HG03439 (cell line): ENCODE measurements around the gene KRT15.

Source experiments
- ATAC-seq: cut with Tn5 transposase; IDR thresholded peaks from one replicate; pipeline ENCODE4 v1.9.1; 2021; ENCODE audit warnings: mild to moderate bottlenecking, moderate library complexity; ENCODE audit not compliant: unreplicated experiment

Gene KRT15

DNA sequence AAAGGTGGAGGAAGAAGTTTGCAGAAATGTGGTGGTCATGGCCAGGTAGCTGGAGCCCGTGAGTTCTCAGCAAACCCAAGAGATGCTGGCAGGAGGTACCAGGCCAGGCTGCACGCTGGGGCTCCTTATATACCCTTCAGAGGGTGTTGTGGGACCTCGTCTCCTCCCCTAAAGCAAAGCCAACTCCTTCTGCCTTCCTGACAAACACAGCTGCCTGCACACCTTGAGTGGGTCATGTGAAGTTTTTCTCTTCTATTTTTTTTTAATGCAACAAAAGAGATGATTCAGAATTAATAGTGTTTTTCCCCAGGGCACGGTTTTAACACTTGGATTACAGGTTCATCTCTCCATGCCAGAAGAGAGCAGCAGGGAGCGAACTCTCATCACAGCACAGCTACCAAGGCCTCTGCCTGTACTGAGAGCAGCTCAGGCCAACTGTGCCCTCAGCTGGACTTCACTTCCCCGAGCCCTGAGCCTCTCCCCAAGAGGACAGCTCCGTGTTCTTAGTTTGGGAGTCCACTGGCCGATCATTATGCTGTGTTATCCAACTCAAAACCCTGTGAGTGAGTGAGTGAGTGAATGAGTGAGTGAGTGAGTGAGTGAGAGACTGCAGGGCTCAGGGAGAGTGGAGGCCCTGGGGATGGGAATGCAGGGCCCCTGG is at the start of gene KRT15:
Gene KRT15 (minus strand): TSS at position 102 of the 661 bp plus-strand sequence. CDS start 63 bp downstream, at position 39.
- ATAC-seq: no peak

DNA sequence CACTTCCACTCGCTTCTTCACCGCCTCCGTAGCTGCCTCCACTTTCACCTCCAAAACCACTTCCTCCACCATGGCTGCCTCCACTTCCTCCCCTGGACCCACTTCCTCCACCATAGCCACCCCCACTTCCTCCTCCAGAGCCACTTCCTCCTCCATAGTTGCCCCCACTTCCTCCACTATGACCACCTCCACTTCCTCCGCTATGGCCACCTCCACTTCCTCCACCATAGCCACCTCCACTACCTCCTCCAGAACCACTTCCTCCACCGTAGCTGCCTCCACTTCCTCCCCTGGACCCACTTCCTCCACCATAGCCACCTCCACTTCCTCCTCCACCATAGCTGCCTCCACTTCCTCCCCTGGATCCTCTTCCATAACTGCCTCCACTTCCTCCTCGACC is 48.6 kb upstream of the KRT15 start:
- ATAC-seq: no peak

DNA sequence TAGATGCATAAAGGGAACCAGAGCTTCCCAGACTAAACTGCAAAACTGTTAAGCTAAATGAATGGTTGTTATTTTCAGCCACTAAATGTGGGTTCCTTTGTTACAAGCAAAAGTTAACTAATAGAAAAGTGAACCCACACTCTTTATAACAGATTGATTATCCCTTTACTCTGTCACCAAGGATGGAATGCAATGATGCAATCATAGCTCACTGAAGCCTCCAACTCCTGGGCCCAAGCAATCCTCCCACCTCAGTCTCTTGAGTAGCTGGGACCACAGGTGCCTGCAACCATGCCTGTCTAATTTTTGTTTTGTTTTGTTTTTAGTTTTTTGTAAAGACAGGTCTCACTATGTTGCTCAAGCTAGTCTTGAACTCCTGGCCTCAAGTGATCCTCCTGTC is 46.6 kb upstream of the KRT15 start:
- no peak for ATAC-seq

DNA sequence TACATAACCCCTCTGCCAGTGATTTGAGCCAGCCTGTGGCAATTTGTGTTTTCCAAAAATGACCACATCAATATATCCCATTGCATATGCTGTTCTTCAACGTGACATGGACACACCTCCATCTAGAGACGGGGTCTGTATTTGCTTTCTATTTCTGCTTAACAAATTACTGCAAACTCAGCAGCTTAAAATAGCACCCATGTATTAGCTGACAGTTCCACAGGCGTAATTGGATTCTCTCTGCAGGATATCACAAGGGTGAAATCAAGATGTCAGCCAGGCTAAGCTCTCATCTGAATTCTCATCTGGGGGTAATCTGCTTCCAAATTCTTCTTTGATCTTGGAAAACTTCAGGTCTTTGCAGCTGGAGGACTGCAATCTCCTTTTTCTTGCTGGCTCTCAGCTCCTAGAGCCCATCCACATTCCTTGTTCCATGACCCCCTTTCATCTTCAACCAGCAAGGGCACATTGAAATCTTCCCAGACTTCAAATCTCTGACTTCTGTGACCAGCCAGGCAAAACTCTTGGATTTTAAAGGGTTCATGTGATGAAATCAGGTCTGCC is 45.0 kb upstream of the KRT15 start:
- no peak for ATAC-seq

DNA sequence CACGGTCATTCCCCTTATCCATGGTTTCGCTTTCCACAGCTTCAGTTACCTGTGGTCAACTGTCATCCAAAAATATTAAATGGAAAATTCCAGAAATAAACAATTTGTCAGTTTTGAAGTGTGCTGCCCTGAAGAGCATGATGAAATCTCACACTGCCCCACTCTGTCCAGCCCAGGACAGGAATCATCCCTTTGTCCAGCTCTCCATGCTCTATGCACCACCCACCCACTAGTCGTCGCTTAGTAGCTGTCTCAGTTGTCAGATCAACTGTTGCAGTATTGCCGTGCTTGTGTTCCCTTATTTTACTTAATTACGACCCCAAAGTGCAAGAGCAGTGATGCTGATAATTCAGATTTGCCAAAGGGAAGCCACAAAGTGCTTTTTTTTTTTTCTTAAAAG is 42.9 kb upstream of the KRT15 start:
- no peak for ATAC-seq

DNA sequence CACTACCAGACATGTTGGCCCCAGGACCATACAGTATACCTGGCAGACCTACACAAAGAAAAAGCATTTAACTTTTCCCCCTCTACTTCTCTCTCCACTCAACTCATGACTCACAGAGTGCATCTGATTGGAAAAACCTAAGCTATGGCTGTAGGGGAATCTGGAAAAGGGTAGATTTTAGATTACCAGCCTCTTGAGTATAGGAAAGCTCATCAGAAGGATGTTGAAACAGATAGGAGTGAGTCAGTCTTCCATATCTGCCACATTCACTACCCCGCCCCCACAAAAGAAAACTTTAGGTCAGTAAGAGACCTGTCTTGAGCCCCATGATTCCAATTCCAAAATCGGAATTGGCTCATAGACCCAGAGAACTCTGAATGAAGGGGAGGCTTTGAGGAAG is 40.9 kb upstream of the KRT15 start:
- ATAC-seq: no peak

DNA sequence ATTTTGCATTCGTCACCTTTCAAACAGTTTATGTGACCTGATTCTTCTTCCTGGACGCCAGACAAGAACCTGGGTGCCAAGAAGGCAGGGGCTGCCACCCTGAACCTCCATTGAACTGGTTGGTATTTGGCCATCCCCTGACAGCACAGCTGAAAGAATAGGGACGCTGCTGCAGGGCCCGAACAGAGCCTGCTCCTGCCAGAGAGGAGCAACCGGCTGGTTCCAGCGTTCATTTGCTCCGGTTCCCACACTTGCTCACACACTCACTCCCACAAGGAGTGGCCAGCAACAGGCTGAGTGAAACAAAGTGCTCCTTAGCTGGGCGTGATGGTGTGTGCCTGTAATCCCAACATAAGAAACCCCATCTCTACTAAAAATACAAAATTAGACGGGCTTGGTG is 38.2 kb upstream of the KRT15 start:
- ATAC-seq: no peak

DNA sequence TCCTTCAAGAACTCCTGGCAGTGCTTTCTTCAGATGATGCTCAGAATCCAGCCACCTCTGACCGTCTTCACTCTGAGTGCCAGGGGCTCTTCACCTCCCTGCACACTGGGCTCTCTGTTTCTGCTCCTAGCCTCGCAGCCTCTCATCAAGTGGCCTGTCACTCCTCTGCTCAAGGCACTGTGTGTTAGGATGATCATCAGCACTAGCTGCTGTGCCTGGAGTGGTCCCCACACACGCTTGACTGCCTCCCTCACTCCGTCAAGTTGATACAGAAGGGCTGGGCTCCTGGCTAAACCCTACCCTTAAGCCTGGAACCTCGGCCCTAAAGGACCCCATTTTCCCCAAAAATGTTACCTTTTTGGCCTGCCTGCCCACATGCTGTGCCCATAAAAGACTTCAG is 37.6 kb upstream of the KRT15 start:
- ATAC-seq: no peak

DNA sequence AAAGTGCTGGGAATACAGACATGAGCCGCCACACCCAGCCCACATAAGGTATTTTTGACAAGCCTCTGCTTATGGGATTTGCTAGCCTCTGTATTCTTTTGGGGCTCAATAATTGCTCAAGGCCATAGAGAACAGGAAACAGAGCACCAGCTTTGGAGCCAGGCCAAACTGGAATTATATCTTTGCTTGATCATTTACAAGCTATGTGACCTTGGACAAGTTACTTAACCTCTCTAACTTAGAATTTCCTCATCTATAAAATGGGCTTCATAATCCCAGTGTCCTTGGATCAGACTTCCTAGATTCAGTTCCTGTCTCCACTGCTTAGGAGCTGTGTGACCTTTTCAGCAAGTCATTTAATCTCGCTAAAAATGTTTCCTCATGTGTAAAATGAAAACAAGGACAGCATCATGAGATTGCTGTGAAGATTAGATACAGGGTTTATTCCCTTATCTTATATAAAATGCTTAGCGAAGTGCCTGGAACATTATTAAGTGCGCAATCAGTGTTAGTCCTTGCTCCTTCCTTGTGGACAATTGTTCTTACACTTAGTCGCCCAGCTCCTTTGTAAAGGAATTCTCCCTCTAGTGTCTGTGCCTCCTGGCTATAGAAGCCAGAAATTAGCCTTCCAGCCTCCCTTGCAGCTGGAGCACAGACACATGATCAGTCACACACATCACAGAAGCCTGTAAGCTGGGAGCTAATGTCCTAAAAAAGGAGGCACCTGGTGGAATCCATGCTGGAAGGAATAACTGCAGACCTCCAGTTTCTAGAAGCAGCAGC is 36.6 kb upstream of the KRT15 start:
- ATAC-seq: no peak

DNA sequence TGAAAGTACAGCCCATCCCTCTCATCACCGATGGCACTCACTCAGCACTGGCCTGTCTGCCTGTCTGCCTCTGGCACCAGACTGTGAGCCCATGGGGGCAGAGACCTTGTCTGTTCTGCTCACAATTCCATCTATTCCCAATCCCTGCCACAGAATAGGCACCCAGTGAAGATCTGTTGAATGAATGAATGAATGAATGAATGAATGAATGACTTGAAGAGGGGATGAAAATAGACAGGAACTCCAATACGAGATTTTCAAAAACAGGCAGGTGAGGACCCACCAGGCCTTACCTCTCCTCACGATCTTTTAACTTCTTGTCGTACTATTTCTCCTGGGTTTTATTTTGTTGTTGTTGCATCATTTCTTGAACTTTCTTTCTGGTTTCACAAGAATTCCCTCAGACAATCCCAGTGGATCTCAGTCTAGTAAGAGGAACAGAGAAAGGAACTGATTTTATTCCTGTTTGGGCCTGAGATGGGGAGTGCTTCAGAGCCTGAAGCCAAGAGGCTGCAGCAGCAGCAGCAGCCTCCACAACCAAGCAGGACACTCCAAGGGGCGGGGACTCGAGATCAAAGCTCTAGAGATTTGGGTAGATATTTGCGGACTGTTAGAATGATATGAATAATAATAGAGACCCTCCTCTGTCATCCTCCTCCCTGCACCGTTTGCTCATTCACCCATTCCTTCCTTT is 35.4 kb upstream of the KRT15 start:
- ATAC-seq: no peak

DNA sequence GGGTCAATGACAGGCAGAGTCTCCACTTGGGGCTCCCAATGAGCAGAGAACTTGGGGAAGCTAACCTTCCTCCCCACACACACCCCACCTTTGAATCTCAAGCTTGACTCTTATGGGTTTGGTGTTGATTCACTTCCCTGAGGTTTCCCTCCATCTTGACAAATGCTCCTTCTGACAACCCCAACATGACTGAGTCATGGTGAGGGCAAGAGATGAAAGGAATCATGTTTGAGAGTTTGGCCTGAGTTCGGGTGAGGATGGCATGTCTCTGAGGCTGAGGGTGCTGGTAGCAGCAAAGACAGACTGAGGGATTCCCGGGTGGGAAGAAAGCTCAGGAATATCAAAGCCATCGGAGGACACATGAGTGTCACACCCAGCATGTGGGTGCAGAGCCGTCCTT is 34.5 kb upstream of the KRT15 start:
- no peak for ATAC-seq

DNA sequence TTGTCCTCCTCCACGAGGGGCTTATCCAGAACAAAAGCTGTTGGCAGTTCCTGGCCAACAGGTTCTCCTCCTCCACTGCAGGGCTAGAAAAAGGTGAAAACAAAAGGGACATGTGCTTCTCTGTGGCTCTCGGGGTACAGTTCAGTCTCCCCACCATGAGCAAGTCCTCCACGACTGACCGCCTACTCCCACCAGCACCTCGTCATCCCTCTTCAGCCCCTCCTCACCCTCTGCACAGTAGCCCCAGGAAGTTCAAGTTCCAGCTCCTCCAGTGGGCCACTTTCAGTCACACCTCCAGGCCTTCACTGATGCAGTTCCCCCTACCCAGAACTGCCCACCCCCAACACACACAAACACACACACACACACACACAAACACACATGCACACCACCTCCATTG is 33.8 kb upstream of the KRT15 start:
- ATAC-seq: no peak

DNA sequence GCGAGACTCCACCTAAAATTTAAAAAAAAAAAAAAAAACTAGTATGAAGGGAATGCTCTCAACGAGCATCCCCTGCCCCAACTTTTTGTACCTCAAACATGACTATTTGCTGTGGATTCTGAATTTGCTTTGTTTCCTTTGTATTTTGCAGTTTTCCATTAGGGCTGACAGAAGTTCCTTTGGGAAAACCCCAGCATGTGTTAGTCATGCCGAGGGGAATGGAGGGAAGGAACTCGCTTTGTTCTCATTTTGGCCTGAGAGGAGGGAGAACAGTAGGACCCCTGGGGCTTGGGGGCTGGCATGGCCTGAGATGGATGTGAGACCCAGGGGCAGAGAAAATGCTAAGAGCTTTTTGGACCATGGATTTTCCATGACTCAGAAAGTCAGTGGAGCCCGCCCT is 32.7 kb upstream of the KRT15 start:
- ATAC-seq: no peak

DNA sequence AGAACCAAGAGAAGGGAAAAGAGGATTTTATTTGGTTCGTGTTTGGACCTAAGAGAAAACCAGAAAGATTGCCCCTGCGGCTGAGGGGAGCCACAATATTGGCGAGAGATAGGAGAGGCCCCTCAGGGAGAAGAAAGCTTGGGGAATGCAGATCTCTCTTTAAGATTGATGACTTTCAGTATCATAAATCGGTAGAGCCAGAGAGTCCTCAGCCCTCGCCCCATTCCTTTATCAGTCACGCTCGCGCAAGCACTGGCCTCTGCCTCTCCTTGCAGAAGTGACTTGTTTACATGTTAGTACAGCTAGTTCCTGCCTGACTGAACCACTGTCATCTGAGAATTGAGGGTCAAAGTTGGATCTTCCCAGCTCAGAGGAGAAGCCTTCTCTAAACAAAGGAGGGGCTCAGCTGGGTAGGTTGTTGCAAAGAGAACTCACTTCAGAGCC is 30.9 kb upstream of the KRT15 start:
- ATAC-seq: no peak

DNA sequence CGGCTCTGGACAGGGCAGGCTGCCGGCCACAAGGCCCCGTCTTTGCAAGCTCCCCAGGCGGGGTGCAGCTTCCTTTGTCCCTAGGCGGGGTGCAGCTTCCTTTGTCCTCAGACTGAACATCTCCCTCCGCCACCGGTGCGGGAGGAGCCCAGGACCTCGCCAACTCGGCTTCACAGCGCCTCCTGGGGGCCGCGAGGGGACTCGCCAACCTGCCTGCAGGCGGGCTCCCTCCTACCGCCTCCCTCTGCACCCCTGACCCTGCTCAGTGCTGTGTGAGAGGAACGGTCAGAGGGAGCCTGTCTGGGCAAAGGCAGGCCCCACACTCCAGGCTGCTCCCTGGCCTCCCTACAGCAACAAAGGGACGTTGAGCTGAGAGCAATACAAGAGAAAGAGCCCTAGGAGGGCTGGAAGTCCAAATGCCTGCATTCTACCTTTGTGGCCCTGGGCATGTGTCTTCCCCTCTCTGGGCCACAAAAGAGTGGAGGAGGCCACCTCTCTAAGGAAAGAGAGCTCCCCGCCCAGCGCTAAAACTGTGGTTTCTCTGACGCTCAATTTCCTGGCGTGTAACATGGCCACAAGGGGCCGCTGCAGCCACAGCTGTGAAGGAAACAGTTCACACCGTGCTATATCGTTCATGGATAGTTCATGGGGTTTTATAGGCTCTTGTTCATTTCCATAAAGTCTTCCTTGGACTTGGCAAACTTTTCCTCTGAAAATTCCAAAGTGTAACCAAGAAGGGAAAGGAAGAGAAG is 30.3 kb upstream of the KRT15 start:
- ATAC-seq: no peak

DNA sequence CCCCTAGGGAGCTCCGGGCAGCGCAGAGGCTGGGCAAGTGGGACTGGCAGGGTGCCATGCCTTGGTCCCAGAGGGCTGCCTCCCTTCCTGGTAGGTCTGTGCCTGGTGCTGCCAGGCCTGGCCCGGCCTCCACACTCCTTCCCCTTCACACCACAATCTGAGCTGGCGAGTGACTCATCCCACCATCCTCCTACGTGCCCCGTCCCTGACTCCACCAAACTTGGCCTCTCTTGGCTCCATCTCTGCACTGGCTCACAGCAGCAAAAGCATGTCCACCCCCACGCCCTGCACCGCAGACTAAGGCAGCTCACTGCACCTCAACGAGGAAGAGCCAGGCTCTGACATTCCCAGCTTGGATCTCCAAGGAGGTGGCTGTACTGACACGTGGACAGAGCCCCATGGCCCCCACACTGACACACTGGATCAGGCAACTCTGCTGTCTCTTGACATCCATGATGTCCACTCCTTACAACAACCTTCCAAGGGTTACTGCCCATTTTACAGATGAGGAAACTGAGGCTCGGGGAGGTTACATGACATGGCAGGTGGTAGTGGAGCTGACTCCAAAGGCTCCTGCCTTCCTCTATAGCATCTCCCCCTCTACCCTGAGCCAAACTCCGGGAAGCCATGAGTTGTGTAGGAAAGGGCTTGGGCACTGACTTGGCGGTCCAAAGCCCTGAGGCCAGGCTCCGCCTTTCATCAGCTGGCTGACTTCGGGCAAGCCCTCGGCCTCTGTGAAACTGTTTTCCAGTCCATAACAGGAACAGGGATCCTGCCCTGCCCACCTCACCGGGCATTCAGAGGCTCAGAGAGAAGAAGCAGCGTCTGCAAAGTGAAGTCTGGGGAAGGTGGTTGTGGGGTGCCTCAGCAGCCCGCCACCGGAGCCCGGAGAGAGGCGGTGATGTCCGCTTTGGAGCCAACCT is 29.5 kb upstream of the KRT15 start:
- no peak for ATAC-seq

DNA sequence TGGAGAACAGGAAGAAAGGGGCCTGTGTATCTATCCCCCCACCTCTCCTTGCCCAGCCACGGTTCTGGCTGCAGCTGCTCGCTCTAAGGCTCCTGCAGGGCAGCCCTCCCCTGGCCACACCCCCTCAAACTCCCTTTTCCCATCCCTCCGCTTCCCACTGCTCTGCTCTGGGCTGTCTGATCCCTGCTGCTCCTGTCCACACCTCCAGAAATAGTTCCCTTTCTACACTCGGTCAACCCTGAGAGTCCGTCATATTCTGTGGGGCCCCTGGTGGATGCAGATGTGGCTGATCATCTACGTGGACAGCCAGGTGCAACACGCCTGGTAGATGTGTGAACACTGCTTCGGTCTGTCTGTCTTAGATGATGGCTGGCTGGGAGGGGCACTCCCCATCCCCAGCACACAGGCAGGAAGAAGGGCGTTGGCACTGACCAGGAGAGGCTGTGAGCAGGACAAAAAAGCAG is 28.7 kb upstream of the KRT15 start:
- no peak for ATAC-seq

DNA sequence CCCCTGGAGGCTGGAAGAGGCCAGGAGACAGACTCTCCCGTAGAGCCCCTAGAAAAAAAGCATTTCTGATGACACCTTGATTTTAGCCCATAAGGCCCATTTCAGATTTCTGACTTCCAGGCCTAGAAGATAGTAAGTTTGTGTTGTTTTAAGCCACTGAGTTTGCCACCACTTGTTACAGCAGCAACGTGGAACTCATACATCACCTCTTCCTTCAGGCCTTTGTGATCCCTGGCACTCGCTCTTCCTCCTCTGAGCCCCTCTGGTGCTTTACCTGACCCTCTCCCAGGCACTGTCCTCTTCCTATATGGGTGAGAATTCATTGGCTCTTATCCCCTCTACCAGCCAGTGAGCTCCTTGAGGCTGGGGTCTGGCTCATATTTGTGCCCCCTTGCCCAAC is 28.1 kb upstream of the KRT15 start:
- ATAC-seq: no peak

DNA sequence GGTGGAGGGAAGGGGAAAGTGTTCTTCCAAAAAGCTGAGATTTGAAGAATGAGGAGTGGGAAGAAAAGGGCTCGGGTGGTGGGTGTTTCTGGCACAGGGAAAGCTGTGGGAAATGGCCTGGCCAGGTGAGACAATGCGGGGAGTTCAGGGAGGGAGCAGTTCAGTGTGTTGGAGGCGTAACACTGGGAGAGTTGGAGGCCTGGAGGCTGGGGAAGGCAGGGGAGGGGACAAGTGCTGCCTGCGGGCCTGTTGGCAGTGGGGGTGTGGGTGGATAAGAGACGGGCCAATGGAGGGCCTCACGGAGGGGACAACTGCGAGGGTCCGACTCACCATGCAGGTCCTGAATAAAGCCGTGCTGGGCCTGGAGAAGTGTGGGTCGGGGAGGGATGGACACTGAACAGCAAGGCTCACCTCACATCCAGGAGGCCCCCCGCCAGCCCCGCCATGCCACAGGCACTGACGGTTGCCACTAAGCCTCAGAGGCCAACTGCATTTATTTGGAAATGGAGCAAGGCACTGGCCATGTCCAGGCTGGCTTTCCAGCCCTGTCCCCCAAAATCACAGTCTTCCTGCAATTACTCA is 27.2 kb upstream of the KRT15 start:
- no peak for ATAC-seq
